SK-N-SH (cell line): ENCODE measurements around the gene HOMER2. TPM values are rescaled to one million over a fixed set of nuclear protein-coding genes. Genes with fewer than 3 reads are reported as not detected.

ENCODE experiments used
- CTCF ChIA-PET: fragments of 300-600, 350-600 bp; formaldehyde crosslinking; extraction: SDS; loops from one replicate; lab custom pipeline; 2021; lab: Yijun Ruan, JAX
- POLR2A ChIA-PET: fragments of 350-600 bp; sonication (Branson Sonifier 250); formaldehyde crosslinking; extraction: SDS; loops from one replicate; lab custom pipeline; 2020; ENCODE audit warnings: antibody characterized with exemption, inconsistent platforms; lab: Yijun Ruan, JAX
- DNase-seq: peaks from one replicate; pipeline ENCODE4 v3.0.0; 2012
- H2AFZ ChIP-seq: fragments of 200-600 bp; sonication (generic); 2 replicates; pipeline ENCODE4 v1.8.1; 2016; ENCODE audit warnings: antibody characterized with exemption, mild to moderate bottlenecking, low read depth
- H3F3A ChIP-seq: fragments of 200-600 bp; sonication (generic); replicated peaks from 2 replicates; pipeline ENCODE3; 2016; ENCODE audit warnings: antibody characterized with exemption, mild to moderate bottlenecking; ENCODE audit not compliant: insufficient read depth
- H3K27ac ChIP-seq, 2 experiments: fragments of 200-500 bp in 1 of 2; fragments of 200-600 bp in 1 of 2; sonication (Bioruptor generic) in 1 of 2; sonication (generic), shearing (Covaris generic) in 1 of 2; 2 replicates each; pipeline versions ENCODE4 v1.5.1 to v1.6.1; 2014 to 2016; ENCODE audit warnings: low read depth in 2 of 2, inconsistent platforms in 1 of 2, low read length in 1 of 2, mild to moderate bottlenecking in 1 of 2, mixed read lengths in 1 of 2
- H3K27me3 ChIP-seq: fragments of 200-600 bp; sonication (generic), shearing (Covaris generic); 2 replicates; pipeline ENCODE4 v1.6.1; 2016; ENCODE audit warnings: mixed run types; ENCODE audit not compliant: insufficient read depth
- H3K36me3 ChIP-seq, 2 experiments: fragments of 200-500 bp in 1 of 2; fragments of 200-600 bp in 1 of 2; sonication (Bioruptor generic) in 1 of 2; sonication (generic) in 1 of 2; replicated peaks in 1 of 2; 2 replicates each; pipeline versions ENCODE3 to v1.5.1; 2014 to 2016; ENCODE audit warnings: low read length in 1 of 2, mild to moderate bottlenecking in 1 of 2; ENCODE audit not compliant: insufficient read depth in 2 of 2, control insufficient read depth in 1 of 2
- H3K4me1 ChIP-seq, 2 experiments: fragments of 200-500 bp in 1 of 2; fragments of 200-600 bp in 1 of 2; sonication (Bioruptor generic) in 1 of 2; sonication (generic), shearing (Covaris generic) in 1 of 2; 2 replicates each; pipeline versions ENCODE4 v1.5.1 to v1.6.1; 2014 to 2016; ENCODE audit warnings: low read depth in 1 of 2, low read length in 1 of 2, mixed run types in 1 of 2; ENCODE audit not compliant: insufficient read depth in 2 of 2, control insufficient read depth in 1 of 2
- H3K4me2 ChIP-seq: fragments of 200-600 bp; sonication (generic), shearing (Covaris generic); 2 replicates; pipeline ENCODE4 v1.6.1; 2017; ENCODE audit warnings: mixed run types
- H3K4me3 ChIP-seq, 2 experiments: fragments of 200-500 bp in 1 of 2; fragments of 200-600 bp in 1 of 2; sonication (Bioruptor generic) in 1 of 2; sonication (generic), shearing (Covaris generic) in 1 of 2; 2 replicates each; pipeline versions ENCODE4 v1.5.1 to v1.8.1; 2014 to 2016; ENCODE audit warnings: low read depth in 2 of 2, inconsistent platforms in 1 of 2, low read length in 1 of 2, mild to moderate bottlenecking in 1 of 2, mixed read lengths in 1 of 2, moderate library complexity in 1 of 2
- H3K79me2 ChIP-seq: fragments of 200-600 bp; sonication (generic); 2 replicates; pipeline ENCODE4 v1.8.1; 2017; ENCODE audit warnings: mild to moderate bottlenecking; ENCODE audit not compliant: insufficient read depth
- H3K9ac ChIP-seq: fragments of 200-600 bp; sonication (generic); 2 replicates; pipeline ENCODE4 v1.6.1; 2017; ENCODE audit warnings: mixed run types
- H3K9me2 ChIP-seq: fragments of 200-600 bp; sonication (generic); 2 replicates; pipeline ENCODE4 v1.6.1; 2017; ENCODE audit warnings: mixed run types
- H3K9me3 ChIP-seq: fragments of 200-600 bp; sonication (generic); 2 replicates; pipeline ENCODE4 v1.6.1; 2017; ENCODE audit warnings: mixed run types, mild to moderate bottlenecking, moderate library complexity
- H4K20me1 ChIP-seq: fragments of 200-600 bp; sonication (generic); 2 replicates; pipeline ENCODE4 v1.6.1; 2017; ENCODE audit warnings: mild to moderate bottlenecking, mixed run types; ENCODE audit not compliant: insufficient read depth
- CHD2 ChIP-seq: fragments of 150-350 bp; IDR thresholded peaks from 2 replicates; pipeline ENCODE4 v1.6.1; 2018; ENCODE audit warnings: low read length; ENCODE audit not compliant: partially characterized antibody
- EP300 ChIP-seq, 2 experiments: IDR thresholded peaks; 2 replicates each; pipeline versions ENCODE4 v1.4.0 to v1.6.1; 2012; ENCODE audit warnings: borderline replicate concordance in 1 of 2, low read depth in 1 of 2, low read length in 1 of 2
- FOSL2 ChIP-seq: IDR thresholded peaks from 2 replicates; pipeline ENCODE4 v1.4.0; 2012; ENCODE audit warnings: low read depth, mild to moderate bottlenecking, moderate library complexity, borderline replicate concordance
- FOXJ3 ChIP-seq: sonication (generic); formaldehyde crosslinking; IDR thresholded peaks from 2 replicates; pipeline ENCODE4 v1.5.1; 2020; ENCODE audit warnings: mild to moderate bottlenecking, missing genetic modification reagents
- GABPA ChIP-seq: IDR thresholded peaks from 2 replicates; pipeline ENCODE4 v1.4.0; 2012; ENCODE audit warnings: low read depth, mild to moderate bottlenecking
- GATA2 ChIP-seq: sonication (generic); formaldehyde crosslinking; IDR thresholded peaks from 2 replicates; pipeline ENCODE4 v1.5.0; 2020; ENCODE audit warnings: mild to moderate bottlenecking, missing genetic modification reagents
- MXI1 ChIP-seq: IDR thresholded peaks from 2 replicates; pipeline ENCODE4 v1.6.1; 2012; ENCODE audit warnings: mild to moderate bottlenecking, low read depth, low read length, improper control_type of control experiment
- POLR2AphosphoS5 ChIP-seq: IDR thresholded peaks from 2 replicates; pipeline ENCODE4 v1.6.1; 2012; ENCODE audit warnings: low read depth, low read length
- RCOR1 ChIP-seq: fragments of 150-350 bp; IDR thresholded peaks from 2 replicates; pipeline ENCODE4 v1.6.1; 2017; ENCODE audit warnings: antibody characterized with exemption, low read length
- SIN3A ChIP-seq: IDR thresholded peaks from 2 replicates; pipeline ENCODE4 v1.6.1; 2012; ENCODE audit warnings: low read depth, mild to moderate bottlenecking, low read length, moderate library complexity, borderline replicate concordance
- TAF1 ChIP-seq: IDR thresholded peaks from 2 replicates; pipeline ENCODE4 v1.6.1; 2012; ENCODE audit warnings: low read depth, mild to moderate bottlenecking, low read length, moderate library complexity, borderline replicate concordance
- TCF12 ChIP-seq: IDR thresholded peaks from 2 replicates; pipeline ENCODE4 v1.4.0; 2012
- TEAD4 ChIP-seq: IDR thresholded peaks from 2 replicates; pipeline ENCODE4 v1.4.0; 2012; ENCODE audit warnings: mild to moderate bottlenecking, borderline replicate concordance; ENCODE audit not compliant: insufficient read depth
- WGBS: methylation state at CpG from one replicate; pipeline ENCODE4 v1.1.6; 2017; ENCODE audit warnings: low lambda C conversion rate; 5-methylcytosine and 5-hydroxymethylcytosine counted together
- polyA plus RNA-seq, 3 experiments: library from polyadenylated mRNA; depleted of rRNA; stranded (reverse); fragments of >200 nt; gene quantifications; 2 replicates each; pipeline ENCODE4 v1.2.3, GENCODE V29; 2012
- TF ChIP-seq, protein P1 (sequence below): IDR thresholded peaks from 2 replicates; pipeline ENCODE4 v1.6.1; 2012; ENCODE audit warnings: mild to moderate bottlenecking, low read depth, low read length, moderate library complexity
- TF ChIP-seq, protein P2 (sequence below): IDR thresholded peaks from 2 replicates; pipeline ENCODE4; 2012
- TF ChIP-seq, protein P3 (sequence below): IDR thresholded peaks from 2 replicates; pipeline ENCODE4 v1.4.0; 2012; ENCODE audit warnings: low read depth, borderline replicate concordance

Gene HOMER2
- polyA plus RNA-seq, 1 of the 3 experiments (the other 2 are of a cell fraction), result 7.3 TPM

DNA sequence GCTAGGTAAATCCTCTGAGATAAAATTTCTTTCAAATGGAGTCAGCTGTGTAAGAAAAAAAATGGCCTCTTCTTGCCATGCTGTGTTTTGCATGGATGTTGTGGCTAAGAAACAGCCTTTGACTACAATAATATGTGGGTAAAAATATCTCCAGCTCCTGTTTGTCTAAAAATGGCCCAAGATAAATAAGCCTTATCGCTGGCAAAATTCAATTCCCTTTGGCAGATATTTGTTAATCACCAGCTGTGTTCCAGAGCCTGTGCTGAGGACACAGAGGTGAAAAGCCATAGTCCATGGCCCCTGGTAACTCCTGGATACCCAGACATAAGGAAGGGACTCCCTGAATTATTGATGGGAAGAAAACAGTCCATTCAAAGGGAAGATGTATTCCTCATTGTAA is 18.2 kb upstream of the HOMER2 start:
- 31% methylated on average over 1 of the region's 1 CpG for WGBS
- H2AFZ ChIP-seq, result no peak overlapping the region
- POLR2A ChIA-PET, result interaction anchor here (0.6 to 1.7 kb wide), 6 partner anchors 10 to 430 kb away, joined by 3 to 16 read pairs (median 4); partner anchors contain the start of genes RAMAC and RPS17

DNA sequence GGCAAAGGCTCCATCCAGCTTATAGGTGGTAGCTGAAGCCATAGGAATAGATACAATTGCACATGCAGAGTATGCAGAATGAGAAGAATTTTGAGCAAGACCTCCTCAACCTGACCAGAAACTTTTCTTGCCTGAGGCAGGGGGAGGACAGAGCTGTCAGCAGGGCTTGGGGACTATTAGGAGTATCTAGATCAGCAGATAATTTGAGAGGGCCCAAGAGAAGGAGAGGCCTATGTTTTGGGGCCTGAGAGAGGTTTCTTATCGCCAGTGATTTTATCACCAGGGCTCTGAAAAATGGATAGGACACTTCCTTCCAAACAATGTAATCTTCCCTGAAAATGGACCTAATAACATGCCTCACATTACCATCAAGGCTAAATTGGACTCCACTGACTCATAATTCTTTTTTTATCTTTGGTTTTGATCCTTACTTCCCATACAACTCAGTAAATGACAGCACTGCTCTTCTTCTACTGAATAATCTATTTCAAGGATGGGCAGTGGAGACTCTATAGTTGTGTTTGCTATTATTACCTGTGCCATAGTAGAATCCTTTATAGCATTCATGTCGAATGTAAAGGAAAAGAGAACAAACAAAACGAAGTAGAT is 17.7 kb upstream of the HOMER2 start:
- Histone ChIP-seq H3K79me2 (no peaks in the 10 kb centered on the region), H3K9me2 (no peaks in the 10 kb centered on the region), H3F3A (no peaks in the 10 kb centered on the region), H2AFZ (no peak overlapping the region), H3K4me2 (no peak overlapping the region), H3K4me1 (peaks cover 0 to 13% of the 10 kb centered on the region in 2 experiments; a peak in 2 of 4 replicates), H3K9ac (no peak overlapping the region), H3K9me3 (no peaks in the 10 kb centered on the region), H3K27ac (peak overlapping the region in 1 of 2 experiments; percentile 71; a peak in 2 of 4 replicates), H3K4me3 (no peak overlapping the region), H3K27me3 (no peaks in the 10 kb centered on the region), H3K36me3 (no peaks in the 10 kb centered on the region), H4K20me1 (no peaks in the 10 kb centered on the region)
- peak; percentile 5; the same call in 1 of the 2 replicates for TF ChIP-seq MXI1
- peak; percentile 64 for TF ChIP-seq GATA2 (CRISPR knock-in tag)
- TF ChIP-seq, protein P1, sequence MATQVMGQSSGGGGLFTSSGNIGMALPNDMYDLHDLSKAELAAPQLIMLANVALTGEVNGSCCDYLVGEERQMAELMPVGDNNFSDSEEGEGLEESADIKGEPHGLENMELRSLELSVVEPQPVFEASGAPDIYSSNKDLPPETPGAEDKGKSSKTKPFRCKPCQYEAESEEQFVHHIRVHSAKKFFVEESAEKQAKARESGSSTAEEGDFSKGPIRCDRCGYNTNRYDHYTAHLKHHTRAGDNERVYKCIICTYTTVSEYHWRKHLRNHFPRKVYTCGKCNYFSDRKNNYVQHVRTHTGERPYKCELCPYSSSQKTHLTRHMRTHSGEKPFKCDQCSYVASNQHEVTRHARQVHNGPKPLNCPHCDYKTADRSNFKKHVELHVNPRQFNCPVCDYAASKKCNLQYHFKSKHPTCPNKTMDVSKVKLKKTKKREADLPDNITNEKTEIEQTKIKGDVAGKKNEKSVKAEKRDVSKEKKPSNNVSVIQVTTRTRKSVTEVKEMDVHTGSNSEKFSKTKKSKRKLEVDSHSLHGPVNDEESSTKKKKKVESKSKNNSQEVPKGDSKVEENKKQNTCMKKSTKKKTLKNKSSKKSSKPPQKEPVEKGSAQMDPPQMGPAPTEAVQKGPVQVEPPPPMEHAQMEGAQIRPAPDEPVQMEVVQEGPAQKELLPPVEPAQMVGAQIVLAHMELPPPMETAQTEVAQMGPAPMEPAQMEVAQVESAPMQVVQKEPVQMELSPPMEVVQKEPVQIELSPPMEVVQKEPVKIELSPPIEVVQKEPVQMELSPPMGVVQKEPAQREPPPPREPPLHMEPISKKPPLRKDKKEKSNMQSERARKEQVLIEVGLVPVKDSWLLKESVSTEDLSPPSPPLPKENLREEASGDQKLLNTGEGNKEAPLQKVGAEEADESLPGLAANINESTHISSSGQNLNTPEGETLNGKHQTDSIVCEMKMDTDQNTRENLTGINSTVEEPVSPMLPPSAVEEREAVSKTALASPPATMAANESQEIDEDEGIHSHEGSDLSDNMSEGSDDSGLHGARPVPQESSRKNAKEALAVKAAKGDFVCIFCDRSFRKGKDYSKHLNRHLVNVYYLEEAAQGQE, result no peak
- TF ChIP-seq TEAD4, result no peak
- TF ChIP-seq, protein P2, sequence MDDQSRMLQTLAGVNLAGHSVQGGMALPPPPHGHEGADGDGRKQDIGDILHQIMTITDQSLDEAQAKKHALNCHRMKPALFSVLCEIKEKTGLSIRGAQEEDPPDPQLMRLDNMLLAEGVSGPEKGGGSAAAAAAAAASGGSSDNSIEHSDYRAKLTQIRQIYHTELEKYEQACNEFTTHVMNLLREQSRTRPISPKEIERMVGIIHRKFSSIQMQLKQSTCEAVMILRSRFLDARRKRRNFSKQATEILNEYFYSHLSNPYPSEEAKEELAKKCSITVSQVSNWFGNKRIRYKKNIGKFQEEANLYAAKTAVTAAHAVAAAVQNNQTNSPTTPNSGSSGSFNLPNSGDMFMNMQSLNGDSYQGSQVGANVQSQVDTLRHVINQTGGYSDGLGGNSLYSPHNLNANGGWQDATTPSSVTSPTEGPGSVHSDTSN, result no peak
- TF ChIP-seq RCOR1, result peak; percentile 63; the same call in 1 of the 2 replicates
- TF ChIP-seq, protein P3, sequence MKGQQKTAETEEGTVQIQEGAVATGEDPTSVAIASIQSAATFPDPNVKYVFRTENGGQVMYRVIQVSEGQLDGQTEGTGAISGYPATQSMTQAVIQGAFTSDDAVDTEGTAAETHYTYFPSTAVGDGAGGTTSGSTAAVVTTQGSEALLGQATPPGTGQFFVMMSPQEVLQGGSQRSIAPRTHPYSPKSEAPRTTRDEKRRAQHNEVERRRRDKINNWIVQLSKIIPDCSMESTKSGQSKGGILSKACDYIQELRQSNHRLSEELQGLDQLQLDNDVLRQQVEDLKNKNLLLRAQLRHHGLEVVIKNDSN, result no peak
- TF ChIP-seq FOSL2, result no peak
- 10% methylated on average over 3 of the region's 3 CpGs for WGBS
- peak; percentile 38 for DNase-seq
- ChIA-PET CTCF (interaction anchor here (1.0 to 2.6 kb wide), 6 partner anchors 13 to 439 kb away, joined by 3 to 11 read pairs (median 4); partner anchors contain the start of gene C15orf40), POLR2A (interaction anchor here (0.6 to 1.7 kb wide), 5 partner anchors 10 to 430 kb away, joined by 3 to 16 read pairs (median 5); partner anchors contain the start of genes RAMAC and RPS17)

More for the DNA sequence above, 18.2 kb upstream of the HOMER2 start:
- H3F3A ChIP-seq, result no peaks in the 10 kb centered on the region
- H3K4me1 ChIP-seq, result peaks cover 0 to 13% of the 10 kb centered on the region in 2 experiments; a peak in 2 of 4 replicates
- peak overlapping the region in 1 of 2 experiments; percentile 71; a peak in 2 of 4 replicates for H3K27ac ChIP-seq
- no peak overlapping the region for H3K9ac ChIP-seq
- CTCF ChIA-PET, result interaction anchor here (0.6 to 2.6 kb wide), 8 partner anchors 13 to 121 kb away, joined by 3 to 11 read pairs (median 4); partner anchors contain the start of genes C15orf40 and RAMAC
- H3K9me3 ChIP-seq, result no peaks in the 10 kb centered on the region
- H3K4me2 ChIP-seq, result no peak overlapping the region
- no peaks in the 10 kb centered on the region for H3K79me2 ChIP-seq
- no peaks in the 10 kb centered on the region for H3K36me3 ChIP-seq
- no peaks in the 10 kb centered on the region for H3K27me3 ChIP-seq
- no peaks in the 10 kb centered on the region for H4K20me1 ChIP-seq
- peak; percentile 50 for DNase-seq
- no peak overlapping the region for H3K4me3 ChIP-seq
- no peaks in the 10 kb centered on the region for H3K9me2 ChIP-seq
- TF ChIP-seq RCOR1 (peak; percentile 73), TCF12 (peak; percentile 4; the same call in 1 of the 2 replicates), CHD2 (peak; percentile 62), TAF1 (no peak), SIN3A (no peak), FOXJ3 (no peak), GABPA (no peak), POLR2AphosphoS5 (no peak), EP300 (IDR thresholded peaks at IDR 0.05; ENCODE audit: borderline replicate concordance in 1 of 2, low read depth in 1 of 2, low read length in 1 of 2) (peak in 1 of 2 experiments; percentile 76; a peak in 2 of 4 replicates), GATA2 (CRISPR knock-in tag) (peak; percentile 44), MXI1 (no peak; the same call in 1 of the 2 replicates)
